HG02678 (cell line): ENCODE data around the gene RPGRIP1L.
A peak's percentile ranks its signal among the peaks of the same experiment; 100 is the strongest.

ENCODE experiments used
- ATAC-seq: cut with Tn5 transposase; IDR thresholded peaks from one replicate; pipeline ENCODE4 v1.9.1; 2021; ENCODE audit warnings: mild to moderate bottlenecking, moderate library complexity; ENCODE audit not compliant: unreplicated experiment

The RPGRIP1L gene

DNA sequence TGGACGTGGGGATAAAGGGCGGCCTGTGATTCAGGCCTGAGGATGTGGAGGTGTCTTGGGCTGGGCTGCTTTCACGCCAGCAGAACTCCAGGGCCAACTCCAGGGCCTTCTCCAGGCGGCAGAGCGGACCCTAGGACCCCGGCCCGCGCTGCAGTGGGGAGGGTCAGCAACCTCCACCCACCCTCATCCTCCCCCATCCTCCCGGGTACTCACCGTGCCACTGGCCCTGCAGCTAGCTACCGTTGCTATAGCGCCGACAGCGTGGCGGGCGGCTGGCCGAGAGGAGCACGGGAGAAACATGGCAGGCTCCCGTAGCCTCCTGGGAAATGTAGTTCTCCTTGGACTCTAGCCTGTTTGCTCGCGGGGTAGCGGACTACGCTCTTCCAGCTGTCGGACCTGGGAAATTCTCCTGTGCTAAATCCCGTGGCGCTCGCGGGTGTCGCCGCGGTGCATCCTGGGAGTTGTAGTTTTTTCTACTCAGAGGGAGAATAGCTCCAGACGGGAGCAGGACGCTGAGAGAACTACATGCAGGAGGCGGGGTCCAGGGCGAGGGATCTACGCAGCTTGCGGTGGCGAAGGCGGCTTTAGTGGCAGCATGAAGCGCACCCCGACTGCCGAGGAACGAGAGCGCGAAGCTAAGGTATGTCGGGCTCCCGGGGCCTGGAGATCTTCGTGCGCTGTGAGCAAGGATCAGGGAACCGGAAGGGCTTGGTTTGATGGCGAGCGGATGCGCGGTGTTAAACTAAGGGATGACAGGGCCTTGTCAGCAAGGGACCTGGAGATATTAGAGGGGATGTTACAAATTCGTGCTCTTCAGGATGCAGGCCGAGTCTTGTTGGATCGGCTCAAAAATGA lies at the start of gene RPGRIP1L, which contains the start of gene FTO:
TSS of gene RPGRIP1L (minus strand) at position 270 of the 855 bp plus-strand sequence. CDS start 3,136 bp downstream, outside the sequence.
TSS of gene FTO (plus strand) at position 567 of the 855 bp plus-strand sequence.
- peak; percentile 98 for ATAC-seq

DNA sequence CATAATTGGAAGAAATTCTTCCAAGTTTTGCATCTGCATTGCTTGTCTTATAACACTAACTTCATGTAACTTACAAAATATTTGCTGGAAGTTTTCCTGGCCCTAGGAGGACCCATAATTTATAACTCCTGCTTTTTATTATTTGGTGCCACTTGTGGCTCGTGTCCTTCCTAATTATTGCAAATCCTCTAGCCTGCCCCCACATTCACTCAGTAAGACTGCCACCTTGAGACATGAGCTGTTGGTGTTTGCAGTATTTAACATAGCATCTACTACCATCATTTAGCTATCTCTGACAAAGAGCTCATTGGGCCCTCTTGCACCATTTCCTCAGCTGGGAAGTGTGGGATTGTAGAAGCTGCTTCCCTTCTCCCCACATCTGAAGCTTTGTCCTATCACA lies 49.8 kb upstream of the RPGRIP1L start:
- ATAC-seq = no peak

GRCh38 chr16:53752560-53752959 lies 48.9 kb upstream of the RPGRIP1L start:
- no peak for ATAC-seq

DNA sequence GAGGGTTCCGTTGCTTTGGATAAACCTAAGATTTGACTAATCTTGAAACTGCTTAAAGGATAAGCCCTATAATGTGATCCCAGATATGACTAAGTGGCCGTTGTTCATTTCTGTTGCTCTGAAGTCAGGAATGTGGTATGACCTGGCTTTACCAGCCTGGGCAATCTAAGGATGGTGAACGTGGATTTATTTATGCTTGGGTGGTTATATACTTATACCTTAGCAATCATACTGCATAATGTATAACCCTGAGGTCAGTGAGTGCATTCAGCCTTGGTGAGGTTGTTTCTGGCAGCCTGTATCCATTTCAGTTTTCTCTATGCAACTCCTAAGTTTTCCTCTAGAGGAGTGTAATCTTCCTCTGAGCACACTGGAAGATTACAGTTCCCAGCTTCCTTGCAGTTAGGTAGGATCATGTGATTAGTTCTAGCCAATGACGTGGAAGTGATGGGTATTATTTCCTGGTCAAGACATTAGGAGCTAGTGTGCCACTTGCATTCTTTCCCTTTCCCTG lies 42.2 kb upstream of the RPGRIP1L start:
- ATAC-seq = no peak

DNA sequence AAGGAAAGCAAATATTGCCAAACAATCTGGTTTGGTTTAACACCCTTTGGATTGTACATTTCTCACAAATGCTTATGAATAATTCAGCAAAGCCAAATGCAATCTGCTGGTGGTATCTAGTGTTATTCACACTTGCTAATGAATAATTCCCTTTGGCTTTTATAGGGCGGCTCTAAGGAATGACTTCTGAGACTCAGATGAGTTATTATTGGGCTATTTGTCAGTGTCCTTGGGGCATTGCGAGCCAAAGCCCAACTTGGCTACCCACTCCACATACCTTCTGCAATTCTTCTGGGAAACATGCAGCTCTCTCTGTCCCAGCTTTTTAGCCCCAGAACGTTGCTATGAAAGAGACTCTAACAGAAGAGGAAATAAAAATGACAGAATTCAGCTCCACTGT lies 41.4 kb upstream of the RPGRIP1L start:
- no peak for ATAC-seq

DNA sequence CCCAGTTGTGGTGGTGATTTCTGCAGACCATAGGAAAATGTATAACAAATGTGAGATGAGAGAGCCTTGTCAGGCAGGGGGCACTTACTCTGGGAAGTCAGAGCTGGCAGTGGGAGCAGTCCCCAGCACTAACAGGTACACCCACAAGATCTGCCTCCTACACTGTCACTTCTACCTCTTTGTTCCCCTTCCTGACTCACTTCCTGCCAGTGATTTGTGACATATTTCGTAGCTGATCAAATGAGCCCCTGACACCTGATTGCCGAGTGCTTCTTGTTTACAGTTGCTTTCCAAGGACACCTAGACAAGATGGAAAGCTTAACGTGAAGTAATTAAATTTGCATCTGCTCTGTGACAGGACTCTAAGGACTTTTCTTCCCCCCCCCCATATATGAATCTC lies 40.8 kb upstream of the RPGRIP1L start:
- ATAC-seq = no peak

DNA sequence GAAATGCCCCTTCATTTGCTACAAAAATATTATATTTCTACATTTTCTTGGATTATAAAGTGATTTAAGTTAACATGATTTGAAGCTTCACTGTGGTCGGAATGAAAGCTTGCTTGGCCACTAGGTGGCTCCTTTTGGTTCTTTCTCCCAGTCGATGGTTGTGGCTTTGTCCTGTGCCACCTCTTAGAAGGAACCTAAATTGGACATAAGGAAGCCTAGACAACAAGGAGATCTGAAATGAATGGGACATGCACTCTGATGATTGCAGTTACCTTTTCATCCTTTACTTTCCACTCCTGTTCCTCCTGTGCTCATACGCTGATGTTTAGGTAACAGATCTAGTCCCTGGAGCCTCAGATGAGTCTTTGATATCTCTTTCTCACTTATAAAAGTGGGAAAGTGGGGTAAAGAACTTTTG lies 39.5 kb upstream of the RPGRIP1L start:
- no peak for ATAC-seq

GRCh38 chr16:53741546-53741945 lies 37.9 kb upstream of the RPGRIP1L start:
- ATAC-seq = no peak

DNA sequence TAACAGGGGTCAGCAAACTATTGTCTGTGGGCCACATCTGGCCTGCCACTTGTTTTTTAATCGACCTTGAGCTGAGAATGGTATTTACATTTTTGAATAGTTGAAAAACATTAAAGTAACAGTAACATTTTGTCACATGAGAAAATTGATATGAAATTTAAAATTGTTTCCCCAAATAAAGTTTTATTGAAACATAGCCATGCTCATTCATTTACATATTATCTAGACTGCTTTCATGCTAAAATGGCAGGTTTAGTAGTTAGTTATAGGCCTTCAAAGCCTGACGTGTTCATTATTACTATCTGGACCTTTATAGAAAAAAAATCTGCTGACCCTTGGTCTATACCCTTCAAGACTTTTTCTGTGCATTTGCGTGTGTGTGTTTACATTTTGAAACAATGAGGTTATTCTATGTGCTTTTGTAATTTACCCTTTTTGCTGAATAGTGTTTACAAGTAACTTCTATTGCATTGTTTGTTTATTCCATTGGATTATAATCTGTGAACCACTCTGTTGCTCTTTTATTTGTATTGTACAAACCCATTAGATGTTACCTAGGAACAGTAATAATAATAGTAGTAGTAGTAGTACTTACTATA lies 37.4 kb upstream of the RPGRIP1L start:
- ATAC-seq = no peak

GRCh38 chr16:53740476-53740875 lies 36.8 kb upstream of the RPGRIP1L start:
- no peak for ATAC-seq

- no peak for ATAC-seq
Measured at GRCh38 chr16:53737552-53737951, 33.9 kb upstream of the RPGRIP1L start.

DNA sequence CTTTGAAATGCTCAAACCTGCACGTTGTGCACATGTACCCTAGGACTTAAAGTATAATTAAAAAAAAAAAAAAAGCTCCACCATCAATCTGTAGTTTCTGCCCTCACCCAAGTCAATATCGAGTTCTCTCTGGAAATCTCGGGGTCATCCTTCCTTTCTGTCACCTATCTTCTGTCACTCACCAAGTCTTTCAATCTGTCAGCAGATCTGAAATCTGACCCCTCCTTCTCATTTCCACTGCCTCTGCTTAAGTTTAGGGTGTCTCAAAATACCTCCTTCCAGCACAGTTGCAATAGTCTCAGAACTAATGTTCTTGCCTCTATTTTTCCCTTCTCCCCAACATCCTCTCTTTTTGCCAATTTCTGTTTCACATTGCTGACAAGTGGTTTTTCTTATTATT lies 32.6 kb upstream of the RPGRIP1L start:
- ATAC-seq = no peak

GRCh38 chr16:53734908-53735307 lies 31.2 kb upstream of the RPGRIP1L start:
- ATAC-seq = no peak

GRCh38 chr16:53732296-53732929 lies 28.8 kb upstream of the RPGRIP1L start:
- ATAC-seq = no peak

DNA sequence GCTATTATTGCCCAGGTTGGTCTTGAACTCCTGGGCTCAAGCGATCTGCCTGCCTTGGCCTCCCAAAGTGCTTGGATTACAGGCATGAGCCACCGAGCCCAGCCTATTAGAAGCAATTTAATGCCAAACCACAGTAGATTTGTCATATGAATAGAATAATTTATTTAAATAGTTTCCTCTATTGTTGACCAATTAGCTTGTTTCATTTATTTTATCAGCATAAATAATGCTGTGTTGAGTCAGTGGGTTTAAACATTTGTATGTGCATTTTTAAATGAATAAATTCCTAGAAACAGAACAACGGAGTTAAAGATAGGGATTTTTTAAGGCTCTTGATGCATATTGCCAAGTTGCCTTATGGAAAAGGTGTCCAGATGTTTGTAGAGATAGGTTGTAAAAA lies 27.0 kb upstream of the RPGRIP1L start:
- ATAC-seq = no peak

- no peak for ATAC-seq
Measured at GRCh38 chr16:53726625-53727024, 23.0 kb upstream of the RPGRIP1L start.

DNA sequence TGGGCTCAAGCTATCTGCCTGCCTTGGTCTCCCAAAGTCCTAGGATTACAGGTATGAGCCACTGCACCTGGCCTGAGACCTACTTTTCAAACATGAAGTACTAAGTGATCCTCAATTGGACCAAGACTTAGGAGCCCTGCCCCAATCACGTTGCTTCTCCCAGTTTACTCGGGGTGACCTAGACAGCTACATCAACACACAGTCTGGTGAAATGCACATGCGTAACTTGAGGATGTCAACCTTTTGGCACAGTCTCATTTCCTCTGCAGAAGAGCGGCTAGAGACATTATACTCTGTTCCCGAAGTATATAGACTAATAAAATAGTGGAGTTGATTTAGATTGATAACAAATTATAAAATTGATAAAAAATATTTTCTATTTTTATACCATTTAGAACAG lies 17.4 kb upstream of the RPGRIP1L start:
- ATAC-seq = no peak

GRCh38 chr16:53717577-53717976 lies 13.9 kb upstream of the RPGRIP1L start:
- ATAC-seq = no peak

GRCh38 chr16:53715023-53715384 lies 11.3 kb upstream of the RPGRIP1L start:
- ATAC-seq = no peak

DNA sequence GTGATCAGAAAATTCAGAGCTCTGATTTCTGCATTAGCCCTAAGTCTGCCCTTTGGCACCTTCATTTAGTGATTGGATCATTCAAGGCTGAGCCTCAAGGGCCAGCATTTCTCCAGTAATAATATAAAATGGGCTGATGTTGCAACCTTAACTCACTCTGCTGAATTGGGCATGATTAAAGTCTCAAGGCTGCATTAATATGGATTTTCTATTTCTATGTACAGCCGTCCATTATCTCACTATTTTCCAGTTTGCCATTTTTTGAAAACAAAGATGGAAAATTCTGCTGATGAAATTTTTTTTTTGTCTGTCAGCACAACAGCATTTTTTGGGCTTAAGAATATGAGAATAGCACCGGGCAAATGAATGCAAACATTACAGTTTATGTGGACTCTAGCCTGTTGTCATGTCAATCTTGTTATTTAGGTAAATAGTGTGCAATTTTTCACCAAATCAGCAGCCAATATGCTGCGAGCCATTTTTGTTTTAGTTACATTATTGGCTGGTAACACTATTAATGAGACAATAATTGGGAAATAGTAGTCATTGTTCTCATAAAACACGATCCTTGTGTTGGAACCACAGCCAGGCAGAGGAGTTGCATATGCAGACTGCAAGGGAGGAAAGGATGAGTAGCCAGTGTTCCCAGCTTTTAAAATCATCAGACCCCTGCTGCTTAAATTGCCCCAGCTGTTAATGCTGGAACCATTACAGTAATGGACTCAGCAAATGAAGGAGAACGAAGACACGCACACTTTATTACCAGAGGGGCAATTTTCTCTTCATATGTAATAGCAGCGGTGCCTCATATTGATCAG lies 10.8 kb upstream of the RPGRIP1L start:
- ATAC-seq = no peak
